IMR-90 (cell line): ENCODE results near the gene IZUMO4. TPM values are rescaled to one million over a fixed set of nuclear protein-coding genes. Genes with fewer than 3 reads are reported as not detected.
A peak's percentile ranks its signal among the peaks of the same experiment; 100 is the strongest.

ENCODE experiments used
- ATAC-seq: fragments of 200-7000 bp; cut with Tn5 transposase; 2 replicates; pipeline ENCODE4 v1.9.1; 2020; ENCODE audit warnings: low read depth, mild to moderate bottlenecking, moderate library complexity
- BruUV-seq: library from RNA; stranded (reverse); fragments of 400-500 nt; replicated peaks from 2 replicates; lab custom pipeline; 2021; lab: Mats Ljungman, UMichigan
- CTCF ChIA-PET: fragments of 300-600 bp; formaldehyde crosslinking; extraction: SDS; loops from one replicate; lab custom pipeline; 2021; ENCODE audit warnings: antibody characterized with exemption; lab: Yijun Ruan, JAX
- POLR2A ChIA-PET: fragments of 300-600 bp; sonication (Branson Sonifier 250); formaldehyde crosslinking; loops from one replicate; lab custom pipeline; 2022; ENCODE audit warnings: antibody characterized with exemption; ENCODE audit not compliant: unreplicated experiment; lab: Charles Lee
- DNase-seq: peaks from one replicate; pipeline ENCODE4 v3.0.0; 2013
- H2AFZ ChIP-seq: replicated peaks from 2 replicates; pipeline ENCODE3; 2013; ENCODE audit warnings: low read length, mild to moderate bottlenecking; ENCODE audit not compliant: poor library complexity
- H2AK5ac ChIP-seq: 2 replicates; pipeline ENCODE4 v1.6.1; 2013; ENCODE audit warnings: low read depth, low read length, inconsistent platforms
- H2AK9ac ChIP-seq: replicated peaks from 2 replicates; pipeline ENCODE3; 2013; ENCODE audit warnings: mild to moderate bottlenecking, low read depth, low read length, moderate library complexity; ENCODE audit not compliant: poor library complexity
- H2BK120ac ChIP-seq: 2 replicates; pipeline ENCODE4 v1.6.1; 2013; ENCODE audit warnings: low read depth, low read length, inconsistent platforms
- H2BK15ac ChIP-seq: 3 replicates; pipeline ENCODE4 v1.6.1; 2013; ENCODE audit warnings: low read depth, low read length, inconsistent platforms
- H2BK20ac ChIP-seq: 2 replicates; pipeline ENCODE4 v1.6.1; 2013; ENCODE audit warnings: low read depth, mild to moderate bottlenecking, inconsistent platforms, low read length, moderate library complexity
- H2BK5ac ChIP-seq: 2 replicates; pipeline ENCODE4 v1.6.1; 2013; ENCODE audit warnings: mild to moderate bottlenecking, low read depth, low read length, inconsistent platforms; ENCODE audit not compliant: poor library complexity, severe bottlenecking
- H3K14ac ChIP-seq: replicated peaks from 2 replicates; pipeline ENCODE4 v1.6.1; 2013; ENCODE audit warnings: low read depth, low read length, inconsistent platforms
- H3K18ac ChIP-seq: 2 replicates; pipeline ENCODE4 v1.6.1; 2013; ENCODE audit warnings: low read depth, low read length, control low read depth
- H3K23ac ChIP-seq: 2 replicates; pipeline ENCODE4 v1.6.1; 2013; ENCODE audit warnings: low read depth, low read length, inconsistent platforms
- H3K27ac ChIP-seq: 2 replicates; pipeline ENCODE4 v1.5.1; 2013; ENCODE audit warnings: mild to moderate bottlenecking, control low read depth, low read length; ENCODE audit not compliant: insufficient read depth
- H3K27me3 ChIP-seq: 2 replicates; pipeline ENCODE4 v1.6.1; 2013; ENCODE audit warnings: low read length; ENCODE audit not compliant: control insufficient read depth, insufficient read depth
- H3K36me3 ChIP-seq: 2 replicates; pipeline ENCODE4 v1.6.1; 2013; ENCODE audit warnings: low read length, mixed read lengths; ENCODE audit not compliant: control insufficient read depth, insufficient read depth
- H3K4ac ChIP-seq: 2 replicates; pipeline ENCODE4 v1.6.1; 2013; ENCODE audit warnings: low read depth, low read length, inconsistent platforms
- H3K4me1 ChIP-seq: 2 replicates; pipeline ENCODE4 v1.6.1; 2013; ENCODE audit warnings: low read length, mixed read lengths; ENCODE audit not compliant: control insufficient read depth, insufficient read depth
- H3K4me2 ChIP-seq: 2 replicates; pipeline ENCODE4 v1.6.1; 2013; ENCODE audit warnings: low read depth, mild to moderate bottlenecking, control low read depth, low read length, moderate library complexity
- H3K4me3 ChIP-seq: 2 replicates; pipeline ENCODE4 v1.5.1; 2013; ENCODE audit warnings: low read depth, mild to moderate bottlenecking, control low read depth, low read length, moderate library complexity; ENCODE audit not compliant: insufficient read depth
- H3K56ac ChIP-seq: 2 replicates; pipeline ENCODE4 v1.6.1; 2013; ENCODE audit warnings: low read length, inconsistent platforms; ENCODE audit not compliant: insufficient read depth; ENCODE audit errors: extremely low read depth
- H3K79me1 ChIP-seq, 2 experiments: 2 replicates each; pipeline ENCODE4 v1.6.1; 2013; ENCODE audit warnings: low read length in 2 of 2, inconsistent platforms in 1 of 2, low read depth in 1 of 2
- H3K9ac ChIP-seq: 2 replicates; pipeline ENCODE4 v1.6.1; 2013; ENCODE audit warnings: low read depth, low read length, control low read depth
- H3K9me1 ChIP-seq: 2 replicates; pipeline ENCODE4 v1.6.1; 2013; ENCODE audit warnings: low read length, inconsistent platforms; ENCODE audit not compliant: insufficient read depth
- H3K9me3 ChIP-seq: 2 replicates; pipeline ENCODE4 v1.6.1; 2013; ENCODE audit warnings: low read length; ENCODE audit not compliant: control insufficient read depth, insufficient read depth
- H4K20me1 ChIP-seq: 2 replicates; pipeline ENCODE4 v1.6.1; 2013; ENCODE audit warnings: low read length, inconsistent platforms; ENCODE audit not compliant: insufficient read depth
- H4K5ac ChIP-seq: 2 replicates; pipeline ENCODE4 v1.6.1; 2013; ENCODE audit warnings: mild to moderate bottlenecking, low read depth, low read length, control low read depth
- H4K8ac ChIP-seq, 2 experiments: 2 replicates each; pipeline ENCODE4 v1.6.1; 2013; ENCODE audit warnings: low read depth in 2 of 2, low read length in 2 of 2, control low read depth in 1 of 2, inconsistent platforms in 1 of 2
- H4K91ac ChIP-seq: 2 replicates; pipeline ENCODE4 v1.6.1; 2013; ENCODE audit warnings: low read depth, low read length, inconsistent platforms; ENCODE audit not compliant: insufficient read depth
- CHD1 ChIP-seq: IDR thresholded peaks from 2 replicates; pipeline ENCODE4 v1.6.1; 2012; ENCODE audit warnings: low read depth, low read length, improper control_type of control experiment
- CTCF ChIP-seq: conservative IDR thresholded peaks from 2 replicates; pipeline ENCODE4 v1.5.1; 2012; ENCODE audit warnings: mild to moderate bottlenecking, low read depth, low read length, improper control_type of control experiment
- FOS ChIP-seq: fragments of 150-350 bp; IDR thresholded peaks from 2 replicates; pipeline ENCODE4 v1.6.1; 2016; ENCODE audit warnings: low read depth, low read length
- MAZ ChIP-seq: IDR thresholded peaks from 2 replicates; pipeline ENCODE4 v1.6.1; 2012; ENCODE audit warnings: low read depth, mild to moderate bottlenecking, low read length, improper control_type of control experiment, moderate library complexity, borderline replicate concordance
- USF2 ChIP-seq: fragments of 150-350 bp; IDR thresholded peaks from 2 replicates; pipeline ENCODE4 v1.6.1; 2017; ENCODE audit warnings: mild to moderate bottlenecking, antibody characterized with exemption, low read length, low read depth
- WGBS, 2 experiments: methylation state at CpG; one replicate each; pipeline versions ENCODE4 v1.1.5 to v1.1.7; 2013; ENCODE audit warnings: missing lambda C conversion rate in 2 of 2; ENCODE audit not compliant: insufficient read length in 1 of 2; ENCODE audit errors: extremely low coverage in 2 of 2; 5-methylcytosine and 5-hydroxymethylcytosine counted together
- dilution Hi-C: fragments of 300-500 bp; cut with HindIII; formaldehyde crosslinking; loops from one replicate; pipeline ENCODE4 v1.14.3; 2018; ENCODE audit warnings: low sequenced_read_pairs; ENCODE audit not compliant: unreplicated experiment
- in situ Hi-C: fragments of 300-500 bp; cut with MboI; formaldehyde crosslinking; loops from 3 replicates; pipeline ENCODE4 v1.14.3; 2019; ENCODE audit warnings: low sequenced_read_pairs, inconsistent platforms, mixed read lengths
- intact Hi-C: fragments of 100-400 bp; cut with micrococcal nuclease; formaldehyde crosslinking; loops from 2 replicates; pipeline ENCODE4 v1.10.0; 2022
- polyA plus RNA-seq, 3 experiments: library from polyadenylated mRNA; depleted of rRNA; stranded (reverse); fragments of >200 nt; gene quantifications; 2 replicates each; pipeline ENCODE4 v1.2.3, GENCODE V29; 2012; ENCODE audit warnings: low replicate concordance in 1 of 3
- total RNA-seq: library from RNA; depleted of rRNA; stranded (reverse); fragments of >200 nt; gene quantifications from 2 replicates; pipeline ENCODE4 v1.2.3, GENCODE V29; 2012

Gene IZUMO4
- total and polyA plus RNA-seq, 2 of the 4 experiments (the other 2 are of a cell fraction) = 0.72 to 2.8 TPM

DNA sequence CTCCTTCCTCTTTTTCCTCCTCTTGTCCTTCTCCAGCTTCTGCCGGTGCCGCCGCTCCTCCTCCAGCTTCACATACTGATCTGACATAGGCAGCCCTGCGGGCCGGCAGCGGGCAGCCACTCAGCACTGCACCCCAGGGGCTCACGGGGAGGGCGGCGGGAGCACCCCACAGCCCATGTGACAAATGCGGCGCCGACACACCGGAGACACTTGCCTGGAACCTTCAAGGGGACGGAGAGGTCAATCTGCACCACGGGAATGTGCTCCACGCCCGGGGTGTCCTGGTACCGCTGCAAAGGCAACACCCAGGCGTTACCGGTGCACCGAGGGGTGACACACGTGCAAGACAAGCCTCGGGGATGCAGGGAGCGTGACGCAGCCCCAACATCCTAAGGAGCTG, 18.6 kb downstream of the IZUMO4 start:
- no peak overlapping the region for H3K23ac ChIP-seq
- WGBS, 2 experiments = 96% methylated on average over 16 of the region's 25 CpGs; no CpG with 5 or more reads in 1 of the 2 experiments
- ATAC-seq (no peak), DNase-seq (no peak)
- no peak overlapping the region for H4K91ac ChIP-seq
- H3K36me3 ChIP-seq = peaks cover 91% of the 10 kb centered on the region
- H3K79me1 ChIP-seq = peaks cover 7 to 22% of the 10 kb centered on the region in 2 experiments; a peak in 3 of 4 replicates
- in situ Hi-C loops (no loop called here), intact Hi-C loops (no loop called here), dilution Hi-C loops (no loop called here)
- ChIA-PET POLR2A (no interaction called here), CTCF (no interaction called here)
- no peak overlapping the region for H2BK20ac ChIP-seq
- no peaks in the 10 kb centered on the region for H3K27me3 ChIP-seq
- H3K4ac ChIP-seq = no peak overlapping the region
- H3K27ac ChIP-seq = no peak overlapping the region
- H4K8ac ChIP-seq = no peak overlapping the region
- no peak overlapping the region for H3K18ac ChIP-seq
- no peak overlapping the region for H4K5ac ChIP-seq
- no peaks in the 10 kb centered on the region for H3K9me3 ChIP-seq
- H3K9me1 ChIP-seq = no peaks in the 10 kb centered on the region
- H3K9ac ChIP-seq = no peak overlapping the region
- no peak for TF ChIP-seq CTCF
- no peak for TF ChIP-seq CHD1
- no peak for TF ChIP-seq MAZ
- no peak for TF ChIP-seq FOS
- no peak for TF ChIP-seq USF2
- H2BK5ac ChIP-seq = no peak overlapping the region
- H3K4me2 ChIP-seq = no peak overlapping the region
- H2AFZ ChIP-seq = no peak overlapping the region
- BruUV-seq = no TSS peak
- no peak overlapping the region for H3K14ac ChIP-seq
- no peak overlapping the region for H2AK5ac ChIP-seq
- no peak overlapping the region for H2BK15ac ChIP-seq
- no peak overlapping the region for H2BK120ac ChIP-seq
- peaks cover 12% of the 10 kb centered on the region for H4K20me1 ChIP-seq
- H3K4me3 ChIP-seq = no peak overlapping the region
- H3K56ac ChIP-seq = no peak overlapping the region
- peak overlapping the region; percentile 1 for H2AK9ac ChIP-seq
- H3K4me1 ChIP-seq = no peaks in the 10 kb centered on the region
